ENCODE results near the gene FOXF2.
"Not testable (repeated sequence)": the region's sequence is repeated elsewhere in the genome, so short reads cannot be mapped to it uniquely, and the experiment has no call there.

FOXF2 gene

GRCh38 chr6:1363729-1364572, 25.4 kb upstream of the FOXF2 start:
- H3K4me1 ChIP-seq (ENCODE audit: control insufficient read depth, insufficient read depth, low read length), result peaks cover 29% of the 10 kb centered on the region
- no peaks in the 10 kb centered on the region for H3K36me3 ChIP-seq (ENCODE audit: control insufficient read depth, insufficient read depth, low read length, severe bottlenecking)
- no peak for DNase-seq (ENCODE audit: low read depth)
- H3K9ac ChIP-seq (ENCODE audit: low read length), result peak overlapping the region; percentile 42
- H3K9me3 ChIP-seq (ENCODE audit: control insufficient read depth, low read length), result no peaks in the 10 kb centered on the region
- peak overlapping the region; percentile 44 for H3K4me3 ChIP-seq (ENCODE audit: low read length)
- no peaks in the 10 kb centered on the region for H3K27me3 ChIP-seq (replicated peaks; ENCODE audit: control insufficient read depth, insufficient read depth, low read length)

DNA sequence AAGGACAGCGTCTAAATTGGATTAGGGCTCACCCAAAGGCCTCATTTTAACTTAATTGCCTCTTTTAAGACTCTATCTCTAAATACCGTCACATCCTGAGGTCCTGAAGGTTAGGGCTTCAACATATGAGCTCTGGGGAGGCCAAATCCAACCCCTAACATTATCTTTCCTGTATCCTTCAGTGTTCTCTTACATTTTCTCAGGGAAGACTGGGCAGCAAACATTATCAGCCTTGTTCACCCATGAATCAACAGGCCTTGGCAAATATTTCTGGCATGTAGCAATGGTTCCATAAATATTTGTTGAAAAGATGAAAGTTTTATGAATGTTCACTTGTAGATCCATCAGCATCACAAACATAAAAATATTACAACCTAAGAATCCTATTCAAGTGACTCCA, 24.6 kb upstream of the FOXF2 start:
- H3K4me1 ChIP-seq (ENCODE audit: control insufficient read depth, insufficient read depth, low read length), result peaks cover 29% of the 10 kb centered on the region
- H3K27me3 ChIP-seq (replicated peaks; ENCODE audit: control insufficient read depth, insufficient read depth, low read length), result no peaks in the 10 kb centered on the region
- peaks cover 1% of the 10 kb centered on the region for H3K9me3 ChIP-seq (ENCODE audit: control insufficient read depth, low read length)
- H3K4me3 ChIP-seq (ENCODE audit: low read length), result peak overlapping the region; percentile 44
- H3K36me3 ChIP-seq (ENCODE audit: control insufficient read depth, insufficient read depth, low read length, severe bottlenecking), result no peaks in the 10 kb centered on the region
- peak; percentile 46 for DNase-seq (ENCODE audit: low read depth)
- H3K9ac ChIP-seq (ENCODE audit: low read length), result peak overlapping the region; percentile 42

GRCh38 chr6:1365686-1366085, 23.7 kb upstream of the FOXF2 start:
- DNase-seq (ENCODE audit: low read depth), result peak; percentile 63
- Histone ChIP-seq H3K4me1 (ENCODE audit: control insufficient read depth, insufficient read depth, low read length) (peaks cover 29% of the 10 kb centered on the region), H3K9me3 (ENCODE audit: control insufficient read depth, low read length) (peaks cover 10% of the 10 kb centered on the region), H3K9ac (ENCODE audit: low read length) (no peak overlapping the region), H3K36me3 (ENCODE audit: control insufficient read depth, insufficient read depth, low read length, severe bottlenecking) (no peaks in the 10 kb centered on the region), H3K4me3 (ENCODE audit: low read length) (no peak overlapping the region), H3K27me3 (replicated peaks; ENCODE audit: control insufficient read depth, insufficient read depth, low read length) (no peaks in the 10 kb centered on the region)

- Histone ChIP-seq H3K36me3 (ENCODE audit: control insufficient read depth, insufficient read depth, low read length, severe bottlenecking) (no peaks in the 10 kb centered on the region), H3K4me3 (ENCODE audit: low read length) (no peak overlapping the region), H3K9me3 (ENCODE audit: control insufficient read depth, low read length) (peaks cover 31% of the 10 kb centered on the region), H3K4me1 (ENCODE audit: control insufficient read depth, insufficient read depth, low read length) (peaks cover 29% of the 10 kb centered on the region), H3K27me3 (replicated peaks; ENCODE audit: control insufficient read depth, insufficient read depth, low read length) (no peaks in the 10 kb centered on the region), H3K9ac (ENCODE audit: low read length) (no peak overlapping the region)
- DNase-seq (ENCODE audit: low read depth), result no peak
Observed at GRCh38 chr6:1367771-1368170, 21.6 kb upstream of the FOXF2 start.

- Histone ChIP-seq H3K27me3 (replicated peaks; ENCODE audit: control insufficient read depth, insufficient read depth, low read length) (no peaks in the 10 kb centered on the region), H3K9ac (ENCODE audit: low read length) (no peak overlapping the region), H3K36me3 (ENCODE audit: control insufficient read depth, insufficient read depth, low read length, severe bottlenecking) (no peaks in the 10 kb centered on the region), H3K4me3 (ENCODE audit: low read length) (no peak overlapping the region), H3K9me3 (ENCODE audit: control insufficient read depth, low read length) (peaks cover 32% of the 10 kb centered on the region), H3K4me1 (ENCODE audit: control insufficient read depth, insufficient read depth, low read length) (peaks cover 20% of the 10 kb centered on the region)
- DNase-seq (ENCODE audit: low read depth), result no peak
Observed at GRCh38 chr6:1368940-1369339, 20.4 kb upstream of the FOXF2 start.

DNA sequence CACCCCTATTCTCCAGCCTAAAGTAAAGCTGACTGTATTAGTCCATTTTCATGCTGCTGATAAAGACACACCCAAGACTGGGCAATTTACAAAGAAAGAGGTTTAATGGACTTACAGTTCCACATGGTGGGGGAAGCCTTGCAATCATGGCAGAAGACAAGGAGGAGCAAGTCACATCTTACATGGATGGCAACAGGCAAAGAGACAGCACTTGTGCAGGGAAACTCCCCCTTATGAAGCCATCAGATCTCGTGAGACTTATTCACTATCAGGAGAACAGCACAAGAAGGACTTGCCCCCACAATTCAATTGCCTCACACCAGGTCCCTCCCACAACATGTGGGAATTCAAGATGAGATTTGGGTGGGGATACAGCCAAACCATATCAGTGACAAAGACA, 19.7 kb upstream of the FOXF2 start:
- H3K4me3 ChIP-seq (ENCODE audit: low read length); H3K27me3 ChIP-seq (replicated peaks; ENCODE audit: control insufficient read depth, insufficient read depth, low read length); H3K36me3 ChIP-seq (ENCODE audit: control insufficient read depth, insufficient read depth, low read length, severe bottlenecking); H3K9ac ChIP-seq (ENCODE audit: low read length); DNase-seq (ENCODE audit: low read depth): not testable (repeated sequence)
- Histone ChIP-seq H3K9me3 (ENCODE audit: control insufficient read depth, low read length) (peaks cover 32% of the 10 kb centered on the region), H3K4me1 (ENCODE audit: control insufficient read depth, insufficient read depth, low read length) (peaks cover 13% of the 10 kb centered on the region)

- no peak overlapping the region for H3K9ac ChIP-seq (ENCODE audit: low read length)
- H3K27me3 ChIP-seq (replicated peaks; ENCODE audit: control insufficient read depth, insufficient read depth, low read length), result peaks cover 16% of the 10 kb centered on the region
- DNase-seq (ENCODE audit: low read depth), result no peak
- no peaks in the 10 kb centered on the region for H3K4me1 ChIP-seq (ENCODE audit: control insufficient read depth, insufficient read depth, low read length)
- peaks cover 32% of the 10 kb centered on the region for H3K9me3 ChIP-seq (ENCODE audit: control insufficient read depth, low read length)
- H3K4me3 ChIP-seq (ENCODE audit: low read length), result no peak overlapping the region
- no peaks in the 10 kb centered on the region for H3K36me3 ChIP-seq (ENCODE audit: control insufficient read depth, insufficient read depth, low read length, severe bottlenecking)
Observed at GRCh38 chr6:1371933-1372332, 17.4 kb upstream of the FOXF2 start.

DNA sequence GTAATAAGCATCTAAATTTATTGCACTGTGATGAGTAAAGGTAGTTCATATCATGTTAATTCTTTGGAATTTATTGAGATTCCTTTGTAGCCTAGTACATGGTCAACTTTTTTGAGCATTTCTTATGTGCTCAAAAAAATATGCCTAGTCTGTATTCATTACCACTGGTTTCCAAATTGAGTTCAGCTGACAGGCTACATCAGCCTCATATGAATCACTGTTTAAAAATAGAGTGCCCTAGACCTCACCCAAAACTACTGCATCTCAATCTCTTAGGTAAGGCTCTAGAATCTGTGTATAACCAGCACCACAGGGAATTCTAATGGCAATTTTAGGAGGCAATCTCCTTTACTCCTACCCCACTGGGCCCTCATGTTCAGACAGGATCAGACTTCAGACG, 16.7 kb upstream of the FOXF2 start:
- H3K4me1 ChIP-seq (ENCODE audit: control insufficient read depth, insufficient read depth, low read length), result no peaks in the 10 kb centered on the region
- DNase-seq (ENCODE audit: low read depth), result no peak
- no peak overlapping the region for H3K4me3 ChIP-seq (ENCODE audit: low read length)
- H3K9me3 ChIP-seq (ENCODE audit: control insufficient read depth, low read length), result peaks cover 32% of the 10 kb centered on the region
- peaks cover 20% of the 10 kb centered on the region for H3K27me3 ChIP-seq (replicated peaks; ENCODE audit: control insufficient read depth, insufficient read depth, low read length)
- H3K9ac ChIP-seq (ENCODE audit: low read length), result no peak overlapping the region
- H3K36me3 ChIP-seq (ENCODE audit: control insufficient read depth, insufficient read depth, low read length, severe bottlenecking), result no peaks in the 10 kb centered on the region

DNA sequence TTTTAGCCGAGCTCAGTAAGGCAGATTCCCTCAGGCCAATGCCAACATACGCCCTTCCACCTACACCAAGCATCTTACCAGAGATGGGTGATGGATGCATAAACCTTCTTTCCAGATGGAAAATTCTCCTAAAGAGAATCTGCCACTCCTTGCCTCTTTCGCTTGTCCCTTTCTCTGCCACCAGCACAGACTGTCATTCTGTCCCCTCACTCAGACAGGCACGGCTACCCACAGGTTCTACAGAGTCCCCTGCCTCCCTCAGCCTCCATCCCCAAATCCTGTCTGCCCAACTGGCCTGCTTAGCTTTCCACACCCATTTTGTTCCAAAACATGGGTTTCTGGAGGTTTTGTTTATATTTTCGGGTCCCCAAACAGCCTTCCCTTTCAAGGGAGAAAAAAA, 12.7 kb upstream of the FOXF2 start:
- peaks cover 54% of the 10 kb centered on the region for H3K27me3 ChIP-seq (replicated peaks; ENCODE audit: control insufficient read depth, insufficient read depth, low read length)

GRCh38 chr6:1377526-1377925, 11.8 kb upstream of the FOXF2 start:
- DNase-seq (ENCODE audit: low read depth), result no peak
- peaks cover 58% of the 10 kb centered on the region for H3K27me3 ChIP-seq (replicated peaks; ENCODE audit: control insufficient read depth, insufficient read depth, low read length)
- H3K36me3 ChIP-seq (ENCODE audit: control insufficient read depth, insufficient read depth, low read length, severe bottlenecking), result no peaks in the 10 kb centered on the region
- peaks cover 13% of the 10 kb centered on the region for H3K4me1 ChIP-seq (ENCODE audit: control insufficient read depth, insufficient read depth, low read length)
- H3K9me3 ChIP-seq (ENCODE audit: control insufficient read depth, low read length), result peaks cover 3% of the 10 kb centered on the region
- no peak overlapping the region for H3K9ac ChIP-seq (ENCODE audit: low read length)
- H3K4me3 ChIP-seq (ENCODE audit: low read length), result no peak overlapping the region

More for the DNA sequence above, 12.7 kb upstream of the FOXF2 start:
- no peak for DNase-seq (ENCODE audit: low read depth)
- Histone ChIP-seq H3K36me3 (ENCODE audit: control insufficient read depth, insufficient read depth, low read length, severe bottlenecking) (no peaks in the 10 kb centered on the region), H3K9ac (ENCODE audit: low read length) (no peak overlapping the region), H3K9me3 (ENCODE audit: control insufficient read depth, low read length) (peaks cover 12% of the 10 kb centered on the region), H3K4me3 (ENCODE audit: low read length) (no peak overlapping the region), H3K4me1 (ENCODE audit: control insufficient read depth, insufficient read depth, low read length) (peaks cover 12% of the 10 kb centered on the region)

GRCh38 chr6:1378065-1379016, 11.0 kb upstream of the FOXF2 start:
- Histone ChIP-seq H3K9ac (ENCODE audit: low read length) (no peak overlapping the region), H3K36me3 (ENCODE audit: control insufficient read depth, insufficient read depth, low read length, severe bottlenecking) (no peaks in the 10 kb centered on the region), H3K4me1 (ENCODE audit: control insufficient read depth, insufficient read depth, low read length) (peaks cover 13% of the 10 kb centered on the region), H3K9me3 (ENCODE audit: control insufficient read depth, low read length) (no peaks in the 10 kb centered on the region), H3K27me3 (replicated peaks; ENCODE audit: control insufficient read depth, insufficient read depth, low read length) (peaks cover 66% of the 10 kb centered on the region), H3K4me3 (ENCODE audit: low read length) (no peak overlapping the region)
- no peak for DNase-seq (ENCODE audit: low read depth)
